ENCODE measurements around the gene GREB1L.

DNA sequence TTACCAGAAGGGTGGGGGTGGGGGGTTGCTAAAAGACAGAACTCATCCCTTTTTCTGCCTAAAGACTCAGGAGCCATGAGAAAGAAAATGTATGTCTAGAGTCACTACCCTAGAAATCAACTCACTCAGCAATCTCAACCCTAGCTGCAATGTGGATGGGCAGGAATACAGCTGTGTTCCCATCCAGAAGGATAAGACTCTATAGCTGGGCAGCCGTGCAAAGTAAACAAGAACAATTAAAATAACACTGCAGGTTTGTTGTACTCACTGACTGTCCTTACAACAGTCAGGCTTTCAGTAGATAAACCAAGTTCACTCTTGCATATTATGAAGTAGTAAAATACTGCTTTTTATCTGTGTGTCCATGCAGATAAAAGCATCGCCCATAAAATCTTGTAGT, 284.4 kb downstream of the GREB1L start:
- TF ChIP-seq, protein P1, sequence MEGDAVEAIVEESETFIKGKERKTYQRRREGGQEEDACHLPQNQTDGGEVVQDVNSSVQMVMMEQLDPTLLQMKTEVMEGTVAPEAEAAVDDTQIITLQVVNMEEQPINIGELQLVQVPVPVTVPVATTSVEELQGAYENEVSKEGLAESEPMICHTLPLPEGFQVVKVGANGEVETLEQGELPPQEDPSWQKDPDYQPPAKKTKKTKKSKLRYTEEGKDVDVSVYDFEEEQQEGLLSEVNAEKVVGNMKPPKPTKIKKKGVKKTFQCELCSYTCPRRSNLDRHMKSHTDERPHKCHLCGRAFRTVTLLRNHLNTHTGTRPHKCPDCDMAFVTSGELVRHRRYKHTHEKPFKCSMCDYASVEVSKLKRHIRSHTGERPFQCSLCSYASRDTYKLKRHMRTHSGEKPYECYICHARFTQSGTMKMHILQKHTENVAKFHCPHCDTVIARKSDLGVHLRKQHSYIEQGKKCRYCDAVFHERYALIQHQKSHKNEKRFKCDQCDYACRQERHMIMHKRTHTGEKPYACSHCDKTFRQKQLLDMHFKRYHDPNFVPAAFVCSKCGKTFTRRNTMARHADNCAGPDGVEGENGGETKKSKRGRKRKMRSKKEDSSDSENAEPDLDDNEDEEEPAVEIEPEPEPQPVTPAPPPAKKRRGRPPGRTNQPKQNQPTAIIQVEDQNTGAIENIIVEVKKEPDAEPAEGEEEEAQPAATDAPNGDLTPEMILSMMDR (IDR thresholded peaks at IDR 0.05; ENCODE audit: low read length) = no peak
- no peak for TF ChIP-seq EZH2phosphoT487 (IDR thresholded peaks at IDR 0.05; ENCODE audit: low read length)
